HG03045 (cell line): Measurements from ENCODE around the gene RBFOX1.
"Not testable (repeated sequence)": the region's sequence is repeated elsewhere in the genome, so short reads cannot be mapped to it uniquely, and the experiment has no call there.

Experiments used
- ATAC-seq: cut with Tn5 transposase; IDR thresholded peaks from one replicate; pipeline ENCODE4 v1.9.1; 2021; ENCODE audit warnings: mild to moderate bottlenecking, moderate library complexity; ENCODE audit not compliant: unreplicated experiment

Gene RBFOX1

GRCh38 chr16:7449306-7449705 is 116.7 kb downstream of the RBFOX1 start:
- ATAC-seq: no peak

- no peak for ATAC-seq
Measured at GRCh38 chr16:7449808-7450207, 117.2 kb downstream of the RBFOX1 start.

- no peak for ATAC-seq
Measured at GRCh38 chr16:7450440-7450839, 117.8 kb downstream of the RBFOX1 start.

GRCh38 chr16:7452090-7452489 is 119.4 kb downstream of the RBFOX1 start:
- ATAC-seq: no peak

GRCh38 chr16:7456211-7456610 is 123.6 kb downstream of the RBFOX1 start:
- ATAC-seq: no peak

- ATAC-seq: no peak
Measured at GRCh38 chr16:7458144-7458543, 125.5 kb downstream of the RBFOX1 start.

- no peak for ATAC-seq
Measured at GRCh38 chr16:7470344-7470743, 137.7 kb downstream of the RBFOX1 start.

GRCh38 chr16:7471268-7471667 is 138.6 kb downstream of the RBFOX1 start:
- no peak for ATAC-seq

- no peak for ATAC-seq
Measured at GRCh38 chr16:7482032-7482431, 149.4 kb downstream of the RBFOX1 start.

GRCh38 chr16:7482596-7483290 is 150.1 kb downstream of the RBFOX1 start:
- ATAC-seq: no peak

GRCh38 chr16:7487574-7488323 is 155.1 kb downstream of the RBFOX1 start:
- ATAC-seq: no peak

- no peak for ATAC-seq
Measured at GRCh38 chr16:7492122-7492521, 159.5 kb downstream of the RBFOX1 start.

GRCh38 chr16:7493133-7493532 is 160.5 kb downstream of the RBFOX1 start:
- no peak for ATAC-seq

GRCh38 chr16:7497691-7498090 is 165.0 kb downstream of the RBFOX1 start:
- ATAC-seq: no peak

GRCh38 chr16:7501868-7502267 is 169.2 kb downstream of the RBFOX1 start:
- ATAC-seq: no peak

GRCh38 chr16:7502591-7503157 is 170.0 kb downstream of the RBFOX1 start:
- ATAC-seq: not testable (repeated sequence)

GRCh38 chr16:7503666-7504065 is 171.0 kb downstream of the RBFOX1 start:
- ATAC-seq: no peak

- ATAC-seq: no peak
Measured at GRCh38 chr16:7504844-7505243, 172.2 kb downstream of the RBFOX1 start.

GRCh38 chr16:7505495-7505894 is 172.8 kb downstream of the RBFOX1 start:
- no peak for ATAC-seq

GRCh38 chr16:7506363-7506762 is 173.7 kb downstream of the RBFOX1 start:
- no peak for ATAC-seq

GRCh38 chr16:7508656-7509055 is 176.0 kb downstream of the RBFOX1 start:
- ATAC-seq: no peak

GRCh38 chr16:7509963-7510601 is 177.4 kb downstream of the RBFOX1 start:
- ATAC-seq: no peak
